Hepatocyte (in vitro differentiated cells): ENCODE data around the gene RCBTB2. TPM values are rescaled to one million over a fixed set of nuclear protein-coding genes. Genes with fewer than 3 reads are reported as not detected.
A peak's percentile ranks its signal among the peaks of the same experiment; 100 is the strongest.

Experiments used
- DNase-seq: peaks from one replicate; pipeline ENCODE4 v3.0.0-alpha.2; 2016; ENCODE audit warnings: low spot score
- H2AFZ ChIP-seq: fragments of 200-600 bp; sonication (generic); 2 replicates; pipeline ENCODE4 v1.6.0; 2016; ENCODE audit warnings: antibody characterized with exemption, mild to moderate bottlenecking
- H3K27ac ChIP-seq: fragments of 200-600 bp; sonication (generic); 2 replicates; pipeline ENCODE4 v1.5.1; 2016; ENCODE audit warnings: mild to moderate bottlenecking
- H3K27me3 ChIP-seq: fragments of 200-600 bp; sonication (generic); 2 replicates; pipeline ENCODE4 v1.6.1; 2016
- H3K36me3 ChIP-seq: fragments of 200-600 bp; sonication (generic); replicated peaks from 2 replicates; pipeline ENCODE4 v1.5.1; 2016; ENCODE audit warnings: low read depth; ENCODE audit not compliant: insufficient read depth
- H3K4me1 ChIP-seq: fragments of 200-600 bp; sonication (generic); 2 replicates; pipeline ENCODE4 v1.5.1; 2016; ENCODE audit warnings: mild to moderate bottlenecking, moderate library complexity; ENCODE audit not compliant: insufficient read depth
- H3K4me2 ChIP-seq: fragments of 200-600 bp; sonication (generic); 2 replicates; pipeline ENCODE4 v1.6.0; 2016
- H3K4me3 ChIP-seq: fragments of 200-600 bp; sonication (generic); 2 replicates; pipeline ENCODE4 v1.5.1; 2016; ENCODE audit warnings: mild to moderate bottlenecking
- H3K79me2 ChIP-seq: fragments of 200-600 bp; sonication (generic); 2 replicates; pipeline ENCODE4 v1.6.0; 2017; ENCODE audit warnings: mild to moderate bottlenecking
- H3K9me2 ChIP-seq: fragments of 200-600 bp; sonication (generic); replicated peaks from 2 replicates; pipeline ENCODE4 v1.6.0; 2017; ENCODE audit warnings: mild to moderate bottlenecking; ENCODE audit not compliant: insufficient read depth
- H3K9me3 ChIP-seq: fragments of 200-600 bp; sonication (generic); 2 replicates; pipeline ENCODE4 v1.5.1; 2016; ENCODE audit warnings: low read depth, mild to moderate bottlenecking
- H4K20me1 ChIP-seq: fragments of 200-600 bp; sonication (generic); 2 replicates; pipeline ENCODE4 v1.6.0; 2016; ENCODE audit warnings: mild to moderate bottlenecking; ENCODE audit not compliant: insufficient read depth, poor library complexity, severe bottlenecking
- EZH2 ChIP-seq: fragments of 200-600 bp; sonication (generic); IDR thresholded peaks from 2 replicates; pipeline ENCODE4 v1.6.1; 2016; ENCODE audit warnings: antibody characterized with exemption, mild to moderate bottlenecking, borderline replicate concordance
- EZH2phosphoT487 ChIP-seq: fragments of 200-600 bp; sonication (generic); IDR thresholded peaks from one replicate; pipeline ENCODE4 v1.6.1; 2018; ENCODE audit warnings: antibody characterized with exemption, mild to moderate bottlenecking, low read depth, moderate library complexity; ENCODE audit not compliant: unreplicated experiment, severe bottlenecking
- WGBS: methylation state at CpG from one replicate; pipeline ENCODE4 v1.1.6; 2016; ENCODE audit warnings: low lambda C conversion rate; ENCODE audit errors: missing lambda C conversion rate; 5-methylcytosine and 5-hydroxymethylcytosine counted together
- polyA plus RNA-seq: library from polyadenylated mRNA; unstranded; fragments of >200 nt; fragmentation: Nextera tagmentation; extraction: Ambion mirVana; gene quantifications from 2 replicates; pipeline ENCODE4 v1.2.1, GENCODE V29; 2016
- total RNA-seq: library from RNA; depleted of rRNA; stranded (reverse); fragments of >200 nt; gene quantifications from 2 replicates; pipeline ENCODE4 v1.2.3, GENCODE V29; 2014
- TF ChIP-seq, protein P1 (sequence below): fragments of 200-600 bp; sonication (generic); IDR thresholded peaks from 2 replicates; pipeline ENCODE4 v1.5.1; 2016; ENCODE audit warnings: antibody characterized with exemption, mild to moderate bottlenecking; ENCODE audit not compliant: poor library complexity

RCBTB2 gene
- total and polyA plus RNA-seq, 2 experiments from 2014 or later: 8.8 to 12.2 TPM

DNA sequence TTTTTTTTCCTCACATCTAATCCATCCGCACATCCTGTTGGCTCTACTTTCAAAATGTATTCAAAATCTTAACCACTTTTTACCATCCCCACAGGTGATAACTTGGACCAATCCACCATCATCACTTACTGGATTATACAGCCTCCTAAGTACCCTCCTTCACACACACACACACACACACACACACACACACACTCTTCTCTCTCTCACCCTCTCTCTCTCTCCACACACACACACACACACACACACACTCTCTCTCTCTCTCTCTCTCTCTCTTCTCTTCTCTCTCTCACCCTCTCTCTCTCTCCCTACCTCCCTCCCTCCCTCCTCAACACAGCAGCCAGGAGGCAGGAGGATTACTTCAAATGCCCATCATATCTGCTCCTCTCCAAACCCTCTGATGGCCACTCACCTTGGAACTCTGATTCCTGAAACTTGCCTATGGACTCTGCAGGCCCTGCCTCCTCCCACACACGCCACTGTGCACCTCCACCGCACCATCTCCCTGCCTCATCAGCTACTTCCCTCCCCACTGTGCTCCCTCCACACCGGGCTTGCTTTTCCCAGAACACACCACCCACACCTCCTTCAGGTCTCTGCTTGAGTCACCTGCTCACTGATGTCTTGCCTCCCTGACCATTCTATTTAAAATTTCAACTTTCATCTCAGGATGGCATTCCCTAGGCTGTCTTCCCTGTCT is 39.7 kb downstream of the RCBTB2 start:
- WGBS: 92% methylated on average over 4 of the region's 4 CpGs
- no peak overlapping the region for H3K4me2 ChIP-seq
- peak overlapping the region; percentile 59 for H3K27ac ChIP-seq
- no peak overlapping the region for H3K4me3 ChIP-seq
- H2AFZ ChIP-seq: no peak overlapping the region
- DNase-seq: no peak
- no peaks in the 10 kb centered on the region for H3K79me2 ChIP-seq
- no peaks in the 10 kb centered on the region for H4K20me1 ChIP-seq
- TF ChIP-seq, protein P1, sequence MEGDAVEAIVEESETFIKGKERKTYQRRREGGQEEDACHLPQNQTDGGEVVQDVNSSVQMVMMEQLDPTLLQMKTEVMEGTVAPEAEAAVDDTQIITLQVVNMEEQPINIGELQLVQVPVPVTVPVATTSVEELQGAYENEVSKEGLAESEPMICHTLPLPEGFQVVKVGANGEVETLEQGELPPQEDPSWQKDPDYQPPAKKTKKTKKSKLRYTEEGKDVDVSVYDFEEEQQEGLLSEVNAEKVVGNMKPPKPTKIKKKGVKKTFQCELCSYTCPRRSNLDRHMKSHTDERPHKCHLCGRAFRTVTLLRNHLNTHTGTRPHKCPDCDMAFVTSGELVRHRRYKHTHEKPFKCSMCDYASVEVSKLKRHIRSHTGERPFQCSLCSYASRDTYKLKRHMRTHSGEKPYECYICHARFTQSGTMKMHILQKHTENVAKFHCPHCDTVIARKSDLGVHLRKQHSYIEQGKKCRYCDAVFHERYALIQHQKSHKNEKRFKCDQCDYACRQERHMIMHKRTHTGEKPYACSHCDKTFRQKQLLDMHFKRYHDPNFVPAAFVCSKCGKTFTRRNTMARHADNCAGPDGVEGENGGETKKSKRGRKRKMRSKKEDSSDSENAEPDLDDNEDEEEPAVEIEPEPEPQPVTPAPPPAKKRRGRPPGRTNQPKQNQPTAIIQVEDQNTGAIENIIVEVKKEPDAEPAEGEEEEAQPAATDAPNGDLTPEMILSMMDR: no peak
- TF ChIP-seq EZH2phosphoT487 (no peak), EZH2 (no peak)
- H3K36me3 ChIP-seq: no peaks in the 10 kb centered on the region
- H3K9me2 ChIP-seq: no peaks in the 10 kb centered on the region
- H3K4me1 ChIP-seq: no peaks in the 10 kb centered on the region
- H3K27me3 ChIP-seq: no peaks in the 10 kb centered on the region
- H3K9me3 ChIP-seq: no peaks in the 10 kb centered on the region

DNA sequence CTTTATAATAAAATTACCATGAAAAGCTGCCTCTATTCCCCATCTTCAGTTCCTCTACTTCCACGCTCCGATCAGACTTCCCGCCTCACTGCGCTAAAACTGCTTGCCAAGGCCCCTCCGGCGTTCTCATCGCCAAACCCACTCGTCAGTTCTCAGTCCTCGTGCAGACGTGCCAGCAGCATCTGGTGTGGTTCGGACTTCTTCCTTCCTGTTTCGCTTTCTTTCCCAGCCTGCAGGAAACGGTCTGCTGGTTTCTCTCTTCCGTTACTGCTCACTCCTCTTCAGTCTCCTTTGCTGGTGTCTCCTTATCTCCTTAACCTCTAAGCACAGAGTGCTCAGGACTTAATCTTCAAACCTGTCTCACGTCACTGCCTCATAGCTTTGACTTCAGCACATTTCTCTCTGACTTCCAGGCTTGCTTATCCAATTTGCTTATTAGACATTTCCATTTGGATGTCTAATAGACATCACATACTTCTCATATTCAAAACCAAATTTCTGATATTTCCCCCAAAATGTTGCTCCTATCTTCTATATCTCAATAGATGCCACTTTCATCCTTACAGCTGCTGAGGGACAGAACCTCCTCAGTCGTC is 40.3 kb downstream of the RCBTB2 start:
- no peaks in the 10 kb centered on the region for H3K9me3 ChIP-seq
- TF ChIP-seq EZH2: no peak
- TF ChIP-seq, protein P1: no peak
- peak overlapping the region; percentile 27 for H2AFZ ChIP-seq
- H3K4me3 ChIP-seq: no peak overlapping the region
- H3K4me2 ChIP-seq: peak overlapping the region; percentile 55
- 78% methylated on average over 16 of the region's 16 CpGs for WGBS
- DNase-seq: peak; percentile 27
- no peaks in the 10 kb centered on the region for H3K27me3 ChIP-seq
- no peaks in the 10 kb centered on the region for H3K4me1 ChIP-seq
- H3K27ac ChIP-seq: peak overlapping the region; percentile 28
- H3K79me2 ChIP-seq: no peaks in the 10 kb centered on the region
- H3K36me3 ChIP-seq: no peaks in the 10 kb centered on the region
- H4K20me1 ChIP-seq: no peaks in the 10 kb centered on the region
- H3K9me2 ChIP-seq: no peaks in the 10 kb centered on the region

DNA sequence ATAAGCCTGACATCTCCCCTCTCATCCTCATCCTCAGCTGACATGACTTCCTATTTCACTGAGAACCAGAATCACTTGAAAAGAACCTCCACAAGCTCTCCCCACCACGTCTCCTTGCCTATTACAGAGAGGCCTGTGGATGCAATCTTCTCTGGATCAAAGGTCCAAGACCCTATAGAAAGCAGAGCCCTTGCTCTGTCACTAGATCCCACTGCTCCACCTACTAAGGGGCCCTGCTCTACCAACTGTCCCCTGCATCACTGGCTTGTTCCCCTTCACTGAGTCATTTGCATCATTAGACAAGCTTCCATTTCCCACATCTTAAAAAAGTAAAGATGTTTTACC is 40.8 kb downstream of the RCBTB2 start:
- H3K27me3 ChIP-seq: no peaks in the 10 kb centered on the region
- no peaks in the 10 kb centered on the region for H3K9me2 ChIP-seq
- 96% methylated on average over 1 of the region's 1 CpG for WGBS
- H3K79me2 ChIP-seq: no peaks in the 10 kb centered on the region
- H3K9me3 ChIP-seq: no peaks in the 10 kb centered on the region
- peak overlapping the region; percentile 27 for H2AFZ ChIP-seq
- H4K20me1 ChIP-seq: no peaks in the 10 kb centered on the region
- H3K27ac ChIP-seq: peak overlapping the region; percentile 28
- H3K4me1 ChIP-seq: no peaks in the 10 kb centered on the region
- peak overlapping the region; percentile 55 for H3K4me2 ChIP-seq
- TF ChIP-seq EZH2: no peak
- TF ChIP-seq, protein P1: no peak
- TF ChIP-seq EZH2phosphoT487: no peak
- no peaks in the 10 kb centered on the region for H3K36me3 ChIP-seq
- no peak for DNase-seq
- H3K4me3 ChIP-seq: no peak overlapping the region
